Suppressor macrophage treated with lipopolysaccharide for 4 hours (primary cell): ENCODE data around the gene TRAK1.
"Not testable (repeated sequence)": the region's sequence is repeated elsewhere in the genome, so short reads cannot be mapped to it uniquely, and the experiment has no call there.

Experiments used
- DNase-seq: peaks from one replicate; pipeline ENCODE4 v3.0.0-alpha.2; 2020

Gene TRAK1

DNA sequence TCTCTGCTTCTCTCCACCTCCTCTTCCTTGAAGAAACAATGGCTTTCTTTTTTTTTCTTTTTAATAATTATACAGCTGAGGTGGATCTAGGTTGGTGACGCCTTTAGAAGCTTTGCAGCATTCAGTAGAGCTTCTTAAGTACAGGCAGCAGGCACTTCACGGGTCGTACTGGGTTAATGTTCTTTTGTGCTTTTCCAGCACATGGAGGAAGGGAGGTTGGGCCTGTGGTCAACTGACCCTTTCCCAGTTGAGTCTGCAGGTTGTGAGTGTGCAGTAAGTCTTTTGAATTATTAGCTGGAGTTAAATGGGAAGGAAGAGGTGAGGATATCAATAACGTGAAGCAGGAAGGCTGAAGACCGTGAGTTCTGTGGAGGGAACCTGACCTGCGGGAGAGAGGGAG is 7.0 kb downstream of the TRAK1 start:
- DNase-seq = no peak

DNA sequence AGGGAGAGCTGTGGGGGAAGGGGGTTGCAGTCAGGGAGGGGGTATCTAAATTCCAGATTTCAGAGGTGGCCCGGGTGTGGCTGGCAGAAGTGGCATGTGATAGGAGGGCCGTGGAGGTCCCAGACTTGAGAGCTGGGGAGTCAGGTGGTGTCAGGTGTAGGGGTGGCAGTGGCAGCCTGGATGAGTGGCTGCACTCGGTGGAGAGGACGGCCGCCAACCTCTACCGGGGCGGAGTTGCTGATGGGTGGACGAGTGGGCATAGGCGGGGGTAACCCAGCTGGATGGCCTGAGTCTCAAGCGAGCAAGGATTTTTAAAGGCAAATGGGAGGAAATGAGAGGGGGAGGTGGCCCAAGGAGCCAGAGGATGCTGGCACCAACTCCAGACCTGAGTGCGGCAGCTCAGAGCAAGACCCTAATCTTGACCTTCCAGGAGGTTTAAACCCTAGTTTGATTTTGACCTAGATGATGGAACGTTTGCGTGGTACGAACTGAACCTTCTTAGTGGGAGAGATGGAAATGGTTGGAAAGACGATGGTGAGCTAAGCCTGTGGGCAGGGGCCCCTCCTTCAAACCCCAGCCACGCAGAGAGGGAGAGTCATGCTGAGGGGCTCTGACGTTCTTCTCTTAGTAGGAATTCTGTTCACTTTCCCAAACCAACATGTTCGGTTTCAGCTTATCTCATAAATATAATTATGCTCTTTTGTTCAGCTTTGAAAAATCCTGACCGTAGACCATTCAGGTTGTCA is 8.0 kb downstream of the TRAK1 start:
- DNase-seq = no peak

DNA sequence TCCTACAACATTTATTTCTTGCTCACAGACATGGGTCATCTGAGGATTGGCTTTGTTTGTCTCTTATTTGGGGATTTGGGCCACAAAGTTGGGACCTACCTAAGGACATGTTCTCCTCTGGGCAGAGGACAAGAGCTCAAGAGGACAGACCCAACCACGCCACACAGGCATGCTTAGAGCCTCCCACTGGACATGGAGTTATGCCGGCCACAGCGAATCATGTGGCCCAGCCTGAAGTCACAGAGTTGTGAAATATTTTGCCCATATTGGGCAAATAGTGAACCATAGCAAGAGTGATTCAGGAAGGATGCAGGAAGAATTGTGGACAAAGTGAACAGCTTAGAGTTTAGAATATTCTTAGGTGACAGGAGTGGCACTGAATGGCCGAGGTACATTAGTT is 9.9 kb downstream of the TRAK1 start:
- peak; percentile 88 for DNase-seq

DNA sequence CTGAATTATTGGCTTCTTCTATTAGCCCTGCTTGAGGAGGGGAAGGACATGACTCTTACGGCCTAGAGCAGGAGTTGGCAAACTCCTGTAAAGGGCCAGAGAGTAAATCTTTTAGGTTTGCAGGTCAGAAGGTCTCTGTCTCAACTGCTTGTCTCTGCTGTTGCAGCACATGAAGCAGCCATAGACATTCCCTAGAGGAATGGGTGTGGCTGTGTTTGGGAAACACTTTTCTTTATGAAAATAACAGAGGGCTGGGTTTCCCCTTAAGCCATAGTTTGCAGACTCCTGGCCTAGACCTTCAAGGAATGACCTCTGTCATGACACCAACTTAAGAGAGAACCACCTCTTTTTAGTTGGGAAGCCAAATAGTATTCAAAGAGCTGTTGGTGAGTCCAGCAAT is 10.3 kb downstream of the TRAK1 start:
- DNase-seq = no peak

DNA sequence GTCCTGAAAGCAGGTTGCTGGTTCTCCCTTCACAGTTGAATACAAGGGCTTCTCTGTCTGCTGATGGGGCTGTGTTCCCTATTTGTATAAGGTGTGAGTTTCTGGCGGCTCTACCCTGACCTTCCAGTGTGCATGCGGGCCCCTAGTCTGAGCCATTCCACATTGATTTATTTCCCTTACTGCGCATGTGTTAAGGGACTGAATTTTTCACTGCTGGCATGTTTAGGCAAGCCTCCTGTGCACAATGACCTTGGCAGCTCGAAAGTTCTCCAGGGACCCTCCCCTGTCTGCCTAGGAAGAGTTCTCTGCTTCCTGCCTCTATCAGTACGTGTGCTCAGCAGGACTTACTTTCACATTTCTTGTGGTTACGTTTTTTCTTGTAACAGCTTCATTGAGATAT is 11.4 kb downstream of the TRAK1 start:
- DNase-seq = no peak

DNA sequence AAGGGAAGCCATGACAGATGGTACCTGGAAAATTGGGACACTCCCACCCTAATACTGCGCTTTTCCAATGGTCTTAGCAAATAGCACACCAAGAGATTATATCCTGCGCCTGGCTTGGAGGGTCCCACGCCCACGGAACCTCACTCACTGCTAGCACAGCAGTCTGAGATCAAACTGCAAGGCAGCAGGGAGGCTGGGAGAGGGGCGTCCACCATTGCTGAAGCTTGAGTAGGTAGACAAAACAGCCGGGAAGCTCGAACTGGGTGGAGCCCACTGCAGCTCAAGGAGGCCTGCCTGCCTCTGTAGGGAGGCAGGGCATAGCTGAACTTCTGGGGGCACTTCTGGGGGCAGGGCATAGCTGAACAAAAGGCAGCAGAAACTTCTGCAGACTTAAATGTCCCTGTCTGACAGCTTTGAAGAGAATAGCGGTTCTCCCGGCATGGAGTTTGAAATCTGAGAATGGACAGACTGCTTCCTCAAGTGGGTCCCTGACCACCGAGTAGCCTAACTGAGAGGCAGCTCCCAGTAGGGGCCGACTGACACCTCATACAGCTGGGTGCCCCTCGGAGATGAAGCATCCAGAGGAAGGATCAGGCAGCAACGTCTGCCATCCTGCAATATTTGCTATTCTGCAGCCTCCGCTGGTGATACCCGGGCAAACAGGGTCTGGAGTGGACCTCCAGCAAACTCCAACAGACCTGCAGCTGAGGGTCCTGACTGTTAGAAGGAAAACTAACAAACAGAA is 12.9 kb downstream of the TRAK1 start:
- not testable (repeated sequence) for DNase-seq

DNA sequence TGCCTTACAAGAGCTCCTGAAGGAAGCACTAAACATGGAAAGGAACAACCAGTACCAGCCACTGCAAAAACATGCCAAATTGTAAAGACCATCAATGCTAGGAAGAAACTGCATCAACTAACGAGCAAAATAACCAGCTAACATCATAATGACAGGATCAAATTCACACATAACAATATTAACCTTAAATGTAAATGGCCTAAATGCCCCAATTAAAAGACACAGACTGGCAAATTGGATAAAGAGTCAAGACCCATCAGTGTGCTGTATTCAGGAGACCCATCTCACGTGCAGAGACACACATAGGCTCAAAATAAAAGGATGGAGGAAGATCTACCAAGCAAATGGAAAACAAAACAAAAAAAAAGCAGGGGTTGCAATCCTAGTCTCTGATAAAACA is 14.8 kb downstream of the TRAK1 start:
- DNase-seq = not testable (repeated sequence)

DNA sequence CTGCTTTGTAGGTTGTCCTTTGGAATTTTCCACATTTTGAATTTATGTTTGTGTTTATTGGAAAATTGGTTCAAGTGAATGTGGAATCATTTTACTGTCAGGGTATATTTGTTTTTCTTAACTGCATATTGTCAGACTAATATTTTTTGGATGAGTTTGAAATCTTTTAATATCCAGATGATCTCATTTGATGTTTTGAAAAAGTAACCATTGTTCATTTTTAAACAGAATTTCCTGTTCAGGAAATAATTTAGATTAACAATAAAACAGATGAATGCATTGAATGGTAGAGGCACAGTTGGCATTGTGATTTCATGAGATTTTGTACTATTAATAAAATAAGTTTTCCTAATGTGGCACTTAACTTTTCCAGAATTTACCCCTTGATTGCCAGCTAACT is 15.5 kb downstream of the TRAK1 start:
- no peak for DNase-seq

DNA sequence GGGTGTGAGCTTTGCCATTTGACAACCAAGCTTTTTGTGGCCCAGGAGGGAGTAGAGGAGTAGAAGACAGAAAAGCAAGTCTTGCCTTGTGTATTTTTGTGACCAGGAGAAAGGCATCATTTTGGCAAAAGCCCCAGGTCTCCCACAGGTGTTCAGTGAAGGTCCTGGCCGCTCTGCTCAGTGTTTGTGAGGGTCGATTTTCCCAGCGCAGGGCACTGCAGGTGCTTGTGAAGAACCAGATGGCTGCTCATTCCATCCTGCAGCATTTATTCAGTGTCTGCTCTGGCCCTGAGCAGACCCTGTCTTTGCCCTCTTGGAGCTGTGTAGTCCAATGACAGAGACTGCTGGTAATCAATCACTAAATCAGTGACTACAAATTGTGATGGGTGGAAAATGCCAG is 19.5 kb downstream of the TRAK1 start:
- no peak for DNase-seq

DNA sequence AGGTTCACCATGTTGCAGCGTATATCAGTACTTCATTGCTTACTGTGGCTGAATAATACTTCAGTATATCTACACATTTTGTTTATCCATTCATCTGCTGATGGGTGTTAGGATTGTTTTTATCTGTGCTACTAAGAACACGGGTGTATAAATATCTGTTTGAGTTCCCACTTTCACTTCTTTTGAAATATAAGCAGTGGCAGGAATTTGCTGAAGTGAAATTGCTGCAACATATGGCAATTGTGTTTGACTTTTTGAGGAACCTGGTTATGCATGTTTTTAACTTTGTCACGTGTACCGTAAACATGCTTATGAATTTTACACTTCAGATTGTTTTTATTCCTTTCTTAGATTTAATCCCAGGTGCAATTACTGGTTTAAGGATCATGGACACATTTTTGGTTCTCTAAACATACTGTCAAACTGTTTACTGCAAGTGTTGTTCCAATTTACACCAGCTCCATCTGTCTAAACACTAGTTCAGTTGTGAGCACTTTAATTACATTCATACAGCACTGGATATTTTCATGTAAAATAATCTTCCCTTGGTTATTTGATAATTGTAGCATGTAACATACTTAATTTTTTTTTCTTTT is 23.1 kb downstream of the TRAK1 start:
- peak; percentile 67 for DNase-seq

DNA sequence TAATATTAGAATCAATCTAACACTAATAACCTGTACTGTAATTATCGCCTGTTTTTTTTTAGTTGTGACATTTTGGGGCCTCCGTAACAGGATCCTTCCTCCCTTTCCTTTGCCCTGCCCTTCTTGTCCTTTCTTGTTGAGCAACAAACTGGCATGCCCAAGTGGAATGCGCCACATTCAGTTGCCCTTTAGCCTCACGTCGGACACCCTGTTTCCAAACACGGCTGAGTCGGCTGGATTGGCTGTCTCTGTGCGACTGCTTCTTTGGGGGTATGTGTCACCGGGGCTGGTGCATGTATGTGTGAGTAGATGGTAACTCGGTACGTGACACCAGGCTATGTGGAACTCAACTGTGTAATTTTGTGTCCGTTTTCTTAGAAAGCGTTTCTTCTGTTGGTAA is 24.1 kb downstream of the TRAK1 start:
- DNase-seq = no peak

DNA sequence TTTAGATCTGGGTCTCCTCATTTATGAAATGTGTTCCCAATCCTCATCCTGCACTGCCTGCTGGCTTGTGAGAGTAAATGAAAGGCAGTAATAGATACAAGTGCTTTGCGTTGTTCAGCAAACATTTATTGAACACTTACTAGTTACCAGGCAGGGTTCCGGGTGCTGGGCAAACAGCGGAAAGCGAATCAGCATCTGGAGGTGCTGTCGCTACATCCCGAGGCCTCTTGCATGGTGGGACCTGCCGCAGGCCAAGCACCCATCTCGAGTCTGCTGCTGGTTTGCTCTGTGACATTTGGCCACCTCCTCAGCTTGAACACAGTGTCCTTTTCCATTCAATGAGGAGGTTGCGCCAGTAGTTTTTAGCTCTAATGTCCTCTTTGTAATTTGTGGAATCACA is 24.8 kb downstream of the TRAK1 start:
- no peak for DNase-seq

DNA sequence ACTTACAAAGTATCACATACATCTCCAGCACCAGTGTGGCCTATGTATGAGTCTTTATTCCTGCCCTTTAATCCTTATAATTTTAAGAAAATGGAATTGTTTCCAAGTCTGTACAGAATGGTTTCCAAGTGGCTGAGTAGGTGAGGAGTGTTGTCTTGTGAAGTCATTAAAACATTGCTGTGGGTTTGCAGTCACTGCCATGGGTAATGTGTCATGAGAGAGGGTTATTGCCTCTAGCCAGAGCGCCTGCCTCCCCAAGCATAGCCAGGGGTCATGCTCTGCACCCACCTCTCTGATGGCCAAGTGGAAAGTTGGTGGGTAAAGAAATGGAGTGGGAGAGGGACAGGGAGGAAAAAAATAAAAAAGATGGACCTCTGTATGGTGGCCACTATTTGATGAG is 25.3 kb downstream of the TRAK1 start:
- no peak for DNase-seq

DNA sequence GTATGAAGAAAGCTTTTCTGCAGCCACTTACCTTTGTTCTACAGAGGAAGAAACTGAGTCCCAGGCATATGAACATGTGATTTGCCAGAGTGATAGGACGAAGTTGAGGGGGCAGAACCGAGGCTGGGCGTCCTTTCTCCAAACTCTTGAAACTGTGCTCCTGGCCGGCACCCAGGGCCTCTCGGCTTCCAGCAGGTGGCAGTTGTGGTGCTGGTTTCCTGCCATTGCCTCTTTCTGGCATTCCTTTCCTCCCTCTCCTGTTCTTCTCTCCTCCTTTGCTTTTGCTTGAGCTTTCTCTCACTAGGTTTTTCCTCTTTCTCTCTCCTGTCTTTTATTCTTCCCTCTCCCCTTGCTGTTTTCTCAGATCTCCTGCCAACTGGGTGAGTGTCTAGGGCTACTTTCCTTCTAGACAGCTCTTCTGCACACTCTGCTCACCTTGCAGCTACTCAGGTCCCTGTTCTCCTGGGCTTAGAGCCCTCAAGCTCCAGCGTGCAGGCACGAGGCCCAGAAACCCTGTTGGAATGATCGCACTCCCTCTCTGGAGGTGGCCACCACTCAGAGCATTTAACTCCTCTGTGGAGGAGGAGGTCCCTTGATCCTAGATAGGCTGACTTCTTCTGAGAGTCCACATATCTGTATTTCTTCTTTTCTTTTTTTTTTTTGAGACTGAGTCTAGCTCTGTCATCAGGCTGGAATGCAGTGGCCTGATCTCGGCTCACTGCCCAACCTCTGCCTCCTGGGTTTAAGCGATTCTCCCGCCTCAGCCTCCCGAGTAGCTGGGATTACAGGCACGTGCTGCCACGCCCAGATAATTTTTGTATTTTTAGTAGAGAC is 26.2 kb downstream of the TRAK1 start:
- no peak for DNase-seq

DNA sequence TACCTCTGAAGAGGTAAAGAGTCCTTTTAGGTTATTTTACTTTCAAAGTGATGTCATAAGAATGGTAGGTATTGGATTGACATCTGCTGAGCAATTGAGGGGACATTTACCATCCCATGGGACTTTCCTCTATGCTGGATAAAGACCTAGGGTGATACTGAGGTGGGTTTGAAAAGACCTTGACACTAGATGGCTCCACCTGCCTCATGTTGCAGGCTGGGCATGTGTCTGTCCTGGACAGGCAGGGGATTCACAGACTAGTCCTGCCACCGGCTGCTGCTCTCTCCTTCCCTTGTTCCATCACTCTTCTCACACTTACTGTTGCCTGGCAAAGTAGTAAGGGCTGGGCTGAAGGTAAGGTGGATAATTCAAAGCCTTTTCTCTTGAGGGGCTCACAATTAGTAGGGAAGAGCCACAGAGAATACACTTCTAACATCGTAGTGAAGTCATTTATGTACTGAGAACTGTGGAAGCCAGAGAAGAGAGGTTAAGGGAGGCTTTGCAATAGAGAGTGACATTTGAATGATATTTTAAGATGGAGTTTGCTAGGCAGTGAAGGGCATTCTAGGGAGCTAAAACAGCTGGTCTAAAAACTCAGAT is 27.7 kb downstream of the TRAK1 start:
- DNase-seq = no peak

DNA sequence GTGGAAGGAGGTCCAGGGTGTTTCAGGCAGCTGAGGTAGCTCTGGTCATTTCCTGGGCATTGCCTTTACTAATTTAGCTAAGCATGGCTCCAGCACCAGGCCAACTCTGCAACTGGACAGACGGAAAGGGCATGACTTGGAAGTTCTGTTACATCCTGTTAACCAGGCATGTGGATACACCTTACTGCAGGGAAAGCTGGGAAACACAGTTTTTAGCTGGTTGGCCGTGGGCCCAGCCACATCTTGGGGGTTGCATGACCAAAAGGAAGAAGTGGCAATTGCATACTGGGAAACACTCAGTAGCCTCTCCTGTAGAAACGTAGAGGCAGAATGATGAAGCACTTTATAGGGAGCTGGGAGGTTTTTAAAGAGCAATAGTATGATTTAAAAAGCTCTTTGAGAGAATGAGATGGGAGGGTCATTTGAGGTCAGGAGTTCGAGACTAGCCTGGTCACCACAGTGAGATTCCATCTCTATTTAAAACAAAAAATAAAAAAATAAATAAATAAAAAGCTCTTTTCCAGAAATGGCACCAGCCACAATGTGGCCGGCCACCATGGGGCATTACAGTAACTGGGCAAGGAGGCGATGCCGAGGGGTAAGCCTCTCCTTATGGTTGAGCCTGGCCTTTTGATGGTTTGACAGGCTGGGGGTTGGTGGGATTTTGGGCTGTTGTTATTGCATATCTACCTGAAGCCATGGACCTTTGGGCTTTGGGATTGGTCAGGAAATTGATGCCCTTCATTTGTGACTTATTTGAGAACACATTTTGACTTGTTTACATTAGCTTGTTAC is 28.6 kb downstream of the TRAK1 start:
- DNase-seq = no peak

DNA sequence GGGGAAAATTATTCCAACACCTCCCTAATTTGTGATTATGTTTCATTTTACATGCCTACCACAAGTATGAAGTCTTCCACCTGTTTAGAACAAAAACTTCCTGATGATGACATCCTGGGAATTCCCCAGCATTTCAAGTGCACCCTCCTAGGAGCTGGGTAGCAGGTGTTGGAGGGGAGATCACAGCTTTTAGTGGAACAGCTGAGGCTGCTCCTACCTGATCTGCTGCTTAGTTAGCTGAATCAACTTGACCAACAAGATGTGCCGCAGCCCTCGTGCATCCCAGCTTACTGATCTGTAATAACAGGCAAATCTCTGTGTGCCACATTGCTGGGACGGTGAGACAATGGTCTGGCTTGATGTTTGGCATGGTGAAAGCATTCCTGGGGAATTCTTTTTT is 29.7 kb downstream of the TRAK1 start:
- DNase-seq = no peak

DNA sequence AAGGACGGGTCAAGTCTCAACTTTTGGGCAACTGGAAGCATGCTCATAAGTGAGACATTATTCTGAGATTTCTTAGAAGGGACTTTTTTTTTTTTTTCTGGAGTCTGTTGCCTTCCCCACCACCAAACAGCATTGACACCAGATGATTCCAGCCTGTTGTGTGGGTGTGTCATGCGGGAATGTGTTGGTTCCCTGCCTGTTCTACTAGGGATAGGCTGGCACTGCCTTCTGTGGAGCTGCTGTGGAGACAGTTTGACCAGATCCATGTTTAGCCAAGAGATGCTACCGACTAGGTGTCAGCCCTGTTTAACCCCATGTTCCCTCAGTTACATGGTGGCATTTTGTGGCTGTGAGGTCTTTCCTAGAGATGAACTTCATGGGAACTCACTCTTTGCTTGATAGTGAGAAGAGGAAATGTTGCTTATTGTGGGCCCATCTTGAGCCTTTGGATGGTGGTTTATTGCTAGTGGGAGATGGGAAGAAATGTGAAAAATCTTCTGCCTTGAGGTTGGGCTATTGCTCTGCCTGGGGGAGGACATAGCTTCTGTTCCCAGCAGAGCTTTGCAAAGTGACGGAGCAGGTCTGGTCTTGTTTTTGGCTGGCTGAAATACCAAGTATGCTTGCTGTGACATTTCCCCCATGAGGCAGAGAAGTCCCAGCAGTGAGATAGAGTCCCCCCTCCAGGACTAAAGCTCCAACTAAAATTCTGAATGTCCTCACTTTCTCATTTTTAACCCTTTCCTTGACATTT is 31.3 kb downstream of the TRAK1 start:
- no peak for DNase-seq

DNA sequence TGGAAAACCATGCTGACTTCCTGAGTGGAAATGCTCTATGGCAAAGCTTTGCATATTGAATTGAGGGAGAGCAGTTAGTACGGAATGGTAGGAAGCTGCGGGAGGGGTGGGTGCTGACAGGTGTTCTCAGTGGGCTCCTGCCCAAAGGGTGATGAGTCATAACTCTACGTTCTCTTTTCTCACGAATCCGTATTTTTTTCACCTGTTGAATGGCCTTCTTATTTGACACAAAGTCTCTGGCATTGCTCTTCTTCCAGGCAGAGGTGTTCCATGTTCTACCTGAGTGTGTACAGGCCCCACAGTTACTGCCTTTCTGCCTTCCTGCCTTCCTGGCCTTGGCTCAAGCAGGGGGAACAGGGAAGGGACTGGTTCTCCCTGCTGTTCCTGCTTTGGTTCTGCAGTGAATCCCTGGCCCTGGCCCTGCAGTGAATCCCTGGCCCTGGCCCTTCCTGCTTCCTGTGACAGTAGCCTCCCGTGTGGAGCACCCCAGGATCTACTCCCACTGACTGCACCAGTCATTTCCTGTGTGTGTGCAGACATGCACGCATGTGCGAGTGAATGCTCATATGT is 31.9 kb downstream of the TRAK1 start:
- DNase-seq = peak; percentile 13

DNA sequence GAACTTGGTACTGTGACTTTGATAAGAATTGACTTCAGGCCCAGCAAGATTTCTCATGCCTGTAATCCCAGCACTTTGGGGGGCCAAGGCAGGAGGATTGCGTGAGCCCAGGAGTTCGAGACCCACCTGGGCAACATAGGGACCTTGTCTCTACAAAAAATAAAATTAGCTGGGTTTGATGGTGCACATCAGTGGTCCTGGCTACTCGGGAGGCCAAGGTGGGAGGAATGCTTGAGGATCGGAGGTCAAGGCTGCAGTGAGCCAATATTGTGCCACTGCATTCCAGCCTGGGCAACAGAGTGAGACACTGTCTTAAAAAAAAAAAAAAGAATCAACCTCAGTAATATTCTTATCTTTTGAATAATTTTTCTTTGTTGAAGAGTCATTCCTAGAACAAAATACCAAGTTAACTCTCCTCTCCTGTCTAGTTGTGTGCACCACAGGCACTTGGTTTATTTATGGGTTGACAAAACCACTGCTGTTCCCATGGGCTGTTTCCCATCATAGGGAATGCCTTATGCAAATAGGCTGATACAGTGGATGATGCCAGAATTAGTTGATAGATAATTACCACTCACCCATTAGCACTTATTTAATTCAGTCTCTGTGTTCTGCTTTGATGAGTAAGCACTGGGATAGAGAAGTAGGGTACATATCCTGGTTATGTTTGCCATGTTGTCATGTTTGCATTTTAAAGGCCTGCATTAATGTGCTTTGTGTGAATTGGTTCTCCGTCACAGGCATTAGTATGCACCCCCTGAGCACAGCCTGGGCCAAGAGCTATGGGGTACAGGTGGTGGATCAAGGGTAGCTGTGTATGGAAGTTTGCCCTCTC is 32.9 kb downstream of the TRAK1 start:
- DNase-seq = no peak
